ENCODE data around the gene FARP1.

FARP1 gene, protein sequence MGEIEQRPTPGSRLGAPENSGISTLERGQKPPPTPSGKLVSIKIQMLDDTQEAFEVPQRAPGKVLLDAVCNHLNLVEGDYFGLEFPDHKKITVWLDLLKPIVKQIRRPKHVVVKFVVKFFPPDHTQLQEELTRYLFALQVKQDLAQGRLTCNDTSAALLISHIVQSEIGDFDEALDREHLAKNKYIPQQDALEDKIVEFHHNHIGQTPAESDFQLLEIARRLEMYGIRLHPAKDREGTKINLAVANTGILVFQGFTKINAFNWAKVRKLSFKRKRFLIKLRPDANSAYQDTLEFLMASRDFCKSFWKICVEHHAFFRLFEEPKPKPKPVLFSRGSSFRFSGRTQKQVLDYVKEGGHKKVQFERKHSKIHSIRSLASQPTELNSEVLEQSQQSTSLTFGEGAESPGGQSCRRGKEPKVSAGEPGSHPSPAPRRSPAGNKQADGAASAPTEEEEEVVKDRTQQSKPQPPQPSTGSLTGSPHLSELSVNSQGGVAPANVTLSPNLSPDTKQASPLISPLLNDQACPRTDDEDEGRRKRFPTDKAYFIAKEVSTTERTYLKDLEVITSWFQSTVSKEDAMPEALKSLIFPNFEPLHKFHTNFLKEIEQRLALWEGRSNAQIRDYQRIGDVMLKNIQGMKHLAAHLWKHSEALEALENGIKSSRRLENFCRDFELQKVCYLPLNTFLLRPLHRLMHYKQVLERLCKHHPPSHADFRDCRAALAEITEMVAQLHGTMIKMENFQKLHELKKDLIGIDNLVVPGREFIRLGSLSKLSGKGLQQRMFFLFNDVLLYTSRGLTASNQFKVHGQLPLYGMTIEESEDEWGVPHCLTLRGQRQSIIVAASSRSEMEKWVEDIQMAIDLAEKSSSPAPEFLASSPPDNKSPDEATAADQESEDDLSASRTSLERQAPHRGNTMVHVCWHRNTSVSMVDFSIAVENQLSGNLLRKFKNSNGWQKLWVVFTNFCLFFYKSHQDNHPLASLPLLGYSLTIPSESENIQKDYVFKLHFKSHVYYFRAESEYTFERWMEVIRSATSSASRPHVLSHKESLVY

DNA sequence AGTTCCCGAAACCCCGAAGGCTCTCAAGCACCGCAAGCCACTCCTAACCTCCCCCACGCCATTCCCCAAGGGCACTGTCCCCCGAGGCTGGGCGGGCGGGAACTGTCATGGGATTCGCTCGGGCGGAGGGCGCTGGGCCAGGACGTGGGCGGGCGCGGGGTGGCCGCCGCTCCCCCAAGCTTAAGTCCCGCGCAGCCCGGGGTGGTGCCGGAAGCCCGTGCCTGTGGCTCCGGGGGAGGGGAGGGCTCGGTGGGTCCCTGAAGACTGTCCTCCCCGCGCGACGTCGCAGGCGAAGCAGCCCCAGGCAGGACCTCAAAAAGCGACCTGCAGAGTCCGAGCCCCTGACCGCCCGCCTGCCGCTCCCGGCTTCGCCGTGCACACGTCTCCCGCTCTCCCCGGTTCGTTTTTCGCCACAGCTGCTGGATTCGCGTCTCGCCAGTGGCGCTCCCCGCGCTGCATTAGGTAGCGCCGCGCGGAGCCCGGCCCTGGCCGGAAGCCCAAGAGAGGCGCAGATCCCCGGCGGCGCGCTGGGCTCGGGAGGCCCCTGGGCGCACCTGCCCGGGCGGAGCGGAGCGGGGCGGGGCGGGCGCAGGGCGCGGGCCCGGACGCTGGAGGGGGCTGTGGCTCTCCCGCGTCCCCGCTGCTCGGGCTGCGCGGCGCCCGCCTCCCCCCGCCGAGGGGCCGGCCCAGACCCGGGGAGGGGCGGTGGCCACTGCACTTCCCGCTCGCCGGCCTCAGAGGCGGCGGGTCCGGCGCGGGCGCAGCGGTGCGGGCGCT is at the start of gene FARP1:
FARP1 (plus strand) TSS at position 715 of the 777 bp plus-strand sequence. CDS start 70,149 bp downstream, outside the sequence.
- no peak for DNase-seq (ENCODE audit: low read depth, low spot score)

DNA sequence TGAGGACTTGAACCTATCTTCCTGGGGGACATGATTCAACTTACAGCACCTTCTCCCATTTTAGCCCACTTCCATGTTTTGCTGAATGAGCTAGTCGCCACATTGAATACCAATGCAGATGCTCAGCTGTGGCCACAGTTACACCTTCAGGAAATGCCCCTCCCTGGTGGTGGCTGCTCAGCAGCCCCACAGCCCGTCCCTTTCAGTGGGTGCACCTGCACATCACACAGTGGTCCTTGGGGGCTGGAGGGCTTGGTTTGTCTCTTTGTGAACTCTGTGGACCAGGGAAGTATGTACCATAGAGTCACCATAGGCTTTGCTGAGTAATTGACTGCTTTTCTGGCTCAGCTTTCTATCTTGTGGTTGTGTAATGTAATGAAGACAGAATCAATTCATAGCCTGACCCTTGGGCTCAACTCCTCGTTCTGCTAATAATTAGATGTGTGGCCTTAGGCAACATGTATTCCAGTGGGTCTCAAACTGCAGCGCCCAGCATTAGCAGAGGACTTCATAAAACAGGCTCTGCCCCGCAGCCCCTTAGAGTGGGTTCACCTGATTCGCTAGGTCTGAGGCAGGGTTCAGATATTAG is 48.1 kb upstream of the FARP1 start:
- no peak for DNase-seq (ENCODE audit: low read depth, low spot score)

DNA sequence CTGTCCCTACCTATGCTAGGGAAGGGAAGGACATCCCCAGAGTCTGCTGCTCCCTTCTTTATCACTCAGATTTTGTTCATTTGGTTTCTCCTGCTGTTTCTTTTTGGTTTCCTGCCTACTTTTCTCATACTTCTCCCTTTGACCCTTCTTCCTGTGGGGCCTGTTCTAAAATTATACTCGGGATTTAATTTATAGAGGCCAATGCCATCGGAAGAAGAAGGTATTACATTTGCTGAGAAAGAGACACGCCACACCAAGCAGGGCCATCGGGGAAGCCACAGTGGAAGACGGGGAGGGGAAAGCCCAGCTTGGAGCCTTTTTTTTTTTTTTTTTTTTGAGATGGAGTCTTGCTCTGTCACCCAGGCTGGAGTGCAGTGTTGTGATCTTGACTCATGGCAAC is 46.8 kb upstream of the FARP1 start:
- no peak for DNase-seq (ENCODE audit: low read depth, low spot score)

DNA sequence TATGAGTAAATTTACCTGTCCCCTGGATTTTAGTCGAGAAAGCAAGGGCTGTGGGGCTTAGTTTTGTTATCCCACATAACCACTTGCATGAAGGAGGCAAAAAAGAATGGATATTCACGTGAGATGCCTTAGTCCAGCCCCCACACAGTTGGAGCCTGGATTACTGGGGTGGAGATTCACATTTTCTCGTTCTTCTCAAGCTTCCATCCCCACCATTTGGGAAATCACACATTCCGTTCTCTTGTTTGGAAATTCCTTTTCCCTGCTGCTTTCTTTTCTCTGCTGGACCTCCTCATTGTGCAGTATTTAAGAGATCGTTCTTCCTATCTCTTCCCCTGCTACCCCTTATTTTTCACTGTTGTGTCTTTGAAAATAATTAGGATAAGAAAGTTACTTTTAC is 45.1 kb upstream of the FARP1 start:
- no peak for DNase-seq (ENCODE audit: low read depth, low spot score)

DNA sequence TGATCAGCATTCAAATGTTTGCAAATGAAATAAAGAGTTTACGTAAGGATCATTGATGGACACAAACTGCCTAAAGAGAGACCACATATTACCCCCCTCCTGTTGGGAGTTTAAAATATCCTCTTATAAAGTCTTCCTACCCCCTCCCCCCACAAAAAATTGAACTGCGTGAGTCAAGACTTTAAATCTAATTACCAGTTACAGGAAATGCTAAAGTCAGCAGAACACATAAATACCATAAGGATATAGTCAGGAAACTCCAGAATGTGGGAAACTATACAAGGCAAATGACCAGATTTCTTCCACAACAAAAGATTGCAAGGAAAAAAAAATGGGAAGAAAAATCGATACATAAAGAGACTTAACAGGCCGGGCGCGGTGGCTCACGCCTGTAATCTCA is 44.4 kb upstream of the FARP1 start:
- no peak for DNase-seq (ENCODE audit: low read depth, low spot score)

DNA sequence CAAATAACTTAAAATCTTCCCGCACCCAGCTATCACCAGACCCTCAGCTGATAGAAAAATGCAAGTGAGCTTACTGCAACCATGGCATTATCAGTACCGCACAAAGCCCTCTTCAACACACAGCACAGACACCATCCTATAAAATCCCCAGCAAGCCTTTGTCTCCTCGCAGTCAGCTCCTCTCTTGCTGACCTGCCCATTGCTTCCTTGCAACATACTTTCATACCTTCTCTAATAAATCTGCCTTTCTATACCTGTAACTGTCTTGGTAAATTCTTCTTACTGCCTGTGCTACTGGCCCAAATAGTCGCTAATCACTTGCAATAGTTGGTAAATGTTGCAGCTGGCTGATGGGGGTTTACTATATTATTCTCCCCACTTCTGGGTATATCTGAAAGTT is 43.3 kb upstream of the FARP1 start:
- no peak for DNase-seq (ENCODE audit: low read depth, low spot score)

DNA sequence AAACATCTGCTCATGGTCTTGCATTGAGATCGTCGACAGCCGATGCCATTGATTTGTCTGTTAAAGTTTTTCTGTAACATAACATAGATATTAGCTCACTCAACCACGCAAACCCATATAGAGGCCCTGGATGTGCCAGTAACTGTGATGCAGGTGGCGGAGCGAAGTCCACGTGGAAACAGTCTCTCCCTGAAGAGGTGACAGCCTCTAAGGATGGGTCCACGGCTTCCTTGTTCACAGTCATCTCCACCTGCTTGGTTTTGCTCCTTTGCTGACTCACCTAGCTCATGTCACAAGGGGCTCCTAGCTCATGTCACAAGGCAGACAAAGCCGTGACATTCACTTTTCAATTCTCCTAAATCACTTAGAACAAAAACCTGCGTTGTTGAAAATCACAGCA is 42.4 kb upstream of the FARP1 start:
- no peak for DNase-seq (ENCODE audit: low read depth, low spot score)

DNA sequence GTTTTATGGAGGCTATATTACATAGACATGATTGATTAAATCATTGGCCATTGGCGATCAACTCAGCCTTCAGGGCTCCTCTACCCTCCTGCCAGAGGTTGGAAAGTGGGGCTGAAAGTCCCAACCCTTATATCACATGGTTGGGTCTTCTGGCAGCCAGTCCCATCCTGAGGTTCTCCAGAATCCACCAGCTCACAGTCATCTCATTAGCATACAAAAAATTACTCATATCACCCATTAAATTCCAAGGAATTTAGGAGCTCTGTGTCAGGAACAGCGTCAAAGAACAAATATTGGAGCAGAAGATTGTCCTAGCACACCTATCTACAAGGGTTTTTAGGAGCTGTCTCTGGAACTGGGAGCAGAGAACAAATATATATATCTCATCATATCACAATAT is 39.4 kb upstream of the FARP1 start:
- DNase-seq (ENCODE audit: low read depth, low spot score): no peak

DNA sequence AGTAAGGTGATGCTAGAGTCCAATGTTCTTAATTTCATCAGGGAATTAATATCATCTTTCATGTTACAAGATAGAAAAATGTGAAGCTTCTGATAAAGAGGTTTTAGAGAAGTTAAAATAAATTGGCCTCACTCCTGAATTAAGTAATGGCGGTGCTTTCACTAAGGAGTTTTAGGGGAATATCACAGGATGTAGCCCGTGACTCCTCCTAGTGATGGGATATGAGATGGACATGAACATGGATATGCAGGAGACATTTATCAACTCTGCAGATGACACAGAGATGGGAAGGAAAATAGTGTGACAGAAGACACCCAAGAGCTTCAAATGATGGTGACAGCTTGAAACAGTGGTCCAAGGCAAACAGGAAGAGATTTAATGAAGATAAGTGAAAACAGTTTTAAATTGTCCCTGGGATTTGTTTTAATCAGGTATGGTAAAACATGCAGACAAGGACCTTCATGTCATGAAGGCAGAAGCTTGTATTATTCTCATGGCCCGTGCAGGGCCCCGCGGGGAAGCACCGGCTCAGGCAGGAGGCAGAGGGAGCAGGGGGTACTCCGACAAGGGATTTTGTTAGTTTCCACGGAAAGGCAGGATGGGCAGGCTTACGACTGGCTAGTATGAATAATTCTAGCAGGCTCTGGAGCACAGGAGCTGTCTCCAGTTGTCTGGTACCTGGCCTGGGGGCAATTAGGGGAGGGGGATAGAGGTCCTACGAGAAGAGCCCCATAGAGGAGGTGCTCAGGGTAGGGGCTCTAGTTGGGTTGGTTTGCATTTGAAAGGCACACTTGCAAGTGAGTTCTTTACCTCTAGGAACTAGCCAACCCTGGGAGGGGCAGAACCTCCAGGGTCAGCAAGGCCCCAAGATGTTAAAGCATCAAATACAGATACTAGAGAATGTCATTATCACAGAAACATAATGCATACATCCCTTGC is 38.7 kb upstream of the FARP1 start:
- DNase-seq (ENCODE audit: low read depth, low spot score): no peak

DNA sequence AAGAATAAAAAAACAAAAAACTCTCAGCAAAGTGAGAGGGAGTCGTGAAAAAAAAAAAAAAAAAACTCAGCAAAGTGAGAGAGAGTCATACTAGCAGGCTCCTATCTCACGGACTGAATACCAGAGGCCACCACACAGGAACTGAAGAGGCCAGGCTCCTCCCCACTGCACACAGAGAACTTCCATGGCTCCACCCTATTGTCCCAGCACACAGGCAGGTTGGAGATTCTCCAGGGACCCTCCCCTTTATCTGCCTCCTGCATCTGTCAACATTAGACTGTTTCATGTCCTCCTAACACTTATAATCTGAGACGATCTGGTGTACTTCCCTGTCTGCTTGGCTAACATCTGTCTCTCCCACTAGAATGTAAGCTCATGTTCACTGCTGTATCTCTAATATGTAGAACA is 37.0 kb upstream of the FARP1 start:
- no peak for DNase-seq (ENCODE audit: low read depth, low spot score)

DNA sequence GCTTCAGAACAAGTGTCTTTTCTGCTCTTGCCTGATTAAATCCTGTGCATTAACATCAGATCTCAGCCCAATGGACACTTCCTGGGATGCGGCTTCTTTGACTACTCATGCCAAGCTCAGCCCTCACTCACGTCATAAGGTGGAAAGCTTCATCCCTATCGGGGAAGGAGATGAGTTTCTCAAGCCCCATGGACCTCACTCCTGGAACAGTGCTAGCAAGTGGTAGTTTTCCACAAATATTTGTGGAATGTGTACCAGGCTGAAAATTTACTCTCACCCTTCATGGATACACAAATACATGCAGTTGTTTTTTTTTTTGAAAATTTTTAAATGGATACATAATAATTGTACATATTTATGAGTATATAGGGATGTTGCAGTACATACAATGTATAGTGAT is 34.6 kb upstream of the FARP1 start:
- DNase-seq (ENCODE audit: low read depth, low spot score): no peak

DNA sequence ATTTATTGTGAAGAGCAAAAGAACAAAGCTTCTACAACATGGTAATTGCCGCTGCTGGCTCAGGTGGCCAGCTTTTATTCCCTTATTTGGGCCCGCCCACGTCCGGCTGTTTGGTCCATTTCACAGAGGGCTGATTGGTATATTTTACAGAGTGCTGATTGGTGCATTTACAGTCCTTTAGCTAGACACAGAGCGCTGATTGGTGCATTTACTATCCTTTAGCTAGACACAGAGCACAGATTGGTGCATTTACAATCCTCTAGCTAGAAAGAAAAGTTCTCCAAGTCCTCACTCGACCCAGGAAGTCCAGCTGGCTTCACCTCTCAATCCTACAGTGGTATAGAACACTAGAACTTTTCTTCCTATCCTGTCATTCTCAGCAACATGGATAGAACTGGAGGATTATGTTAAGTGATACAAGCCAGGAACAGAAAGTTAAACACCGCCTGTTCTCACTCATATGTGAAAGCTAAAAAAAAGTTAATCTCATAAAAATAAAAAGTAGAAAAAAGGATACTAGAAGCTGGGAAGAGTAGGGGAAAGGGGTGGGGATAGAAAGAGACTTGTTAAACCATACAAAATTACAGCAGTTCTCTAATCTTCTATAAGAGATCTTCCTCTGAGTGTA is 33.6 kb upstream of the FARP1 start:
- no peak for DNase-seq (ENCODE audit: low read depth, low spot score)

DNA sequence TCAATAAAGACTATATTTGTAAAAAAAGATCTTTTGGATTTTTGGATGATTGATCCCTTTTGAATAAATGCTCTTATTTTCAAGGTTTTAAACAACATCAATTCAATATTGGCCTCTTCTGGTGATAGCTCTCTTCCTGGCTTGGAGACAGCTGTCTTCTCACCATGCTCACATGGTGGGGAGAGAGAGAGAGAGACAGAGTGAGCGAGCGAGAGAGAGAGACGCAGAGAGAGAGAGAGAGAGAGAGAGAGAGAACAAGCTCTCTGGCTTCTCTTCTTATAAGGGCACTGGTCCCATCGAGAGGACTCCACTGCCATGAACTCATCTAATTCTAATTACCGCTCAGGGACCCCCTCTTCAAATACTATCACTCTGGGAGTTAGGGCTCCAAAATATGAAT is 32.1 kb upstream of the FARP1 start:
- no peak for DNase-seq (ENCODE audit: low read depth, low spot score)

DNA sequence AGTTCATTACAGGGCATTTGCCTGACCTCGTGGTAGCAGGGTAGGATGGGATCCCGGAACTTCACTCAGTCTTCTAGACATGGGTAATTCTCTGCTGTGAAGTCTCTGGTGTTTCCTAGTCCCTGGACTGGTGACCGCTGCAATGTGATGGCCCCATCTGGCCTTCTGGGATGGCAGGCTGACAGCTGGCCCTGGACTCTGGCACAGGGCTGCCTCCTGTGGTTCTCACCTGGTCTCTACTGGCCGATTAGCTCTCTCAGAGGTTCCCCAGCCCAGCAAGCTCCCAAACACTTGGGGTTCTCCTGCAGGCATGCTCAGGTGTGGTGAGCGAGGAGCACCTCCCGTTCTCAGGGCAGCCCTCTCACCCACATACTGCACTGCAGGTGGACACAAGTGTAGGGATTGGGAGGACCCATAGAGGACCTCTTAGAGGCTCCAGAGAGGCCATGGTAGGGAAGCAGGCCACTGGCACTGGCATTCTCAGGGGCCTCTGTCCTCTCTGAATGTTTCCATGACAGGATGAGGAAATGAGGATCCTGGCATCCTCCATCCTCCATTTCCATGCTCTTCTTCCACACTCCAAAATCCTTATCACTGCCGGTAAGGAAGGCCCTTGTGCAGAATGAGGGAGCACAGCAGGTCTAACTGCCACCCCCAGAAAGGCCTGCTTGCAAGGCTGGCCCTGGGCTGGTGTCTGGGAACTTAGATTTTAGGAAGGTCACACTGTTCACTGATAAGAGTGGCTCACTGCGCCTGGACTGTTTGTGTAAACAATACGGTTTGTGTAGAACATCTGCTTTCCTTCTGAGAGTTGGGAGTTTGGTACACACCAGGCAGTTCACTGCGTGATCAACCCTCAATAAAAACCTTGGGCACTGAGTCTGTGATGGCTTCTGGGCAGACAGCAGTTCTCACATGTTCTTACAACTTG is 31.5 kb upstream of the FARP1 start:
- DNase-seq (ENCODE audit: low read depth, low spot score): no peak

DNA sequence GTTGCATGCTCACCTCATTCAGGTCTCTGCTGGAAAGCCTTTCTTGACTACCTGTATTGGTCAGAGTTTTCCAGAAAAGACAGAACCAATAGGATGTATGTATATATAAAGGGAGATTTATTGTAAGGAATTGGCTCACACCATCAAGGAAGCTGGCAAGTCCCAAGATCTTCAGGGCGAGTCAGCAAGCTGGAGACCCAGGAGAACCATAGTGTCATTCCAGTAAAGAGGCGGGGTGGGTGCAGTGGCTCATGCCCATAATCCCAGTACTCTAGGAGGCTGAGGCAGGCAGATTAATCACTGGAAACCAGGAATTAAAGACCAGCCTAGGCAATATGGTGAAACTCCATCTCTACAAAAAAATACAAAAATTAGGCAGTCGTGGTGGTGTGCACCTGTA is 30.4 kb upstream of the FARP1 start:
- no peak for DNase-seq (ENCODE audit: low read depth, low spot score)

DNA sequence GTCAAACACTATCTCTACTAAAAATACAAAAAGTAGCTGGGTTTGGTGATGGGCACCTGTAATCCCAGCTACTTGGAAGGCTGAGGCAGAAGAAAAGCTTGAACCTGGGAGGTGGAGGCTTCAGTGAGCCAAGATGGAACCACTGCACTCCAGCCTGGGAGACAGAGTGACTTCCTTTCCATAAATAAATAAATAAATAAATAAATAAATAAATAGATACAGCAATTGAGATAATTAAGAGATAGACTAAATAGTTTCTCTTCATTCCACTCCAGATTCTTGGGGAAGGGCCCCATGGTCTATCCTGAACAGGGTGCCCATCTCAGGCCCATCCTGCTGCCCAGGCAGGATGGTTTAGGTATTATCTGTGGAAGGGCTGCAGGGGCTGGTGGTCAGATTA is 24.0 kb upstream of the FARP1 start:
- DNase-seq (ENCODE audit: low read depth, low spot score): no peak

DNA sequence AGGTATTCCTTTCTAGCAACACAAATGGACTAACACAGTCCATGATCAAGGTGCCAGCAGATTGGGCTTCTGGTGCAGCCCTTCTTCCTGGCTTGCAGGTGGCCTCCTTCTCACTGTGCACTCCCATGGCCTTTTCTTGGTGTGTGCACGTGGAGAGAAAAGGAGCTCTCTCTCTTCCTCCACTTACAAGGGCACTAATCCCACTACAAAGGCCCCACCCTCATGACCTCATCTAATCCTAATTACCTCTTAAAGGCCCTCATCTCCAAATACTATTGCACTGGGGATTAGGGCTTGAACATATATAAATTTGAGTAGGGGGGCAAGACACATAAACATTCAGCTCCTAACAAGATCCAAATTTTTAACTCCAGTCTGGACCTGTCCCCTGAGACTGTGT is 19.7 kb upstream of the FARP1 start:
- no peak for DNase-seq (ENCODE audit: low read depth, low spot score)

DNA sequence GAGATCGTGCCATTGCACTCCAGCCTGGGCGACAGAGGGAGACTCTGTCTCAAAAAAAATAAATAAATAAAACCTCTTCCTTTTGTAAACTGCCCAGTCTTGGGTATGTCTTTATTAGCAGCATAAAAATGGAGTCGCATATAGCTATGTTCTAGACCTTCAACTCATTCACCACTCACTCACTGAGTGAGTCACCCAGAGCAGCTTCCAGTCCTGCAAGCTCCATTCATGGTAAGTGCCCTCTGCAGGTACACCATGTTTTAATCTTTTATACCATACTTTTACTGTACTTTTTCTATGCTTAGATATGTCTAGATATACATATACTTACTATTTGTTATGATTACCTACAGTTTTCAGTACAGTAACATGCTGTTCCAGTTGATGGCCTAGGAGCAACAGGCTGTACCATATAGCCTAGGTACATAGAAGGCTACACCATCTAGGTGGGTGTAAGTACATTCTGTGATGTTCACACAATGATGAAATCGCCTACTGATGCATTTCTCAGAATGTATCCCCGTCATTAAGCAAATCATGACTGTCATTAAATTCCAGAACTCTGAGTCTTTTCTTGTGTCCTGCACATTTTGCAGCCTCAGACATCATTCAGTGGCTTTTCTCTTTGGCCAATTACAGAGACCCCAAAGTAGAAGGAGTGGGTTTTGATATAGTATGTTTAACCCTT is 13.7 kb upstream of the FARP1 start:
- DNase-seq (ENCODE audit: low read depth, low spot score): no peak

Measured in activated naive CD8-positive, alpha-beta T cell treated with anti-CD3 and anti-CD28 coated beads, Interleukin-2, amount 50 U/mL, for 16 hours (primary cell).